Daoy (cell line): ENCODE data around the gene PHKB. TPM values are rescaled to one million over a fixed set of nuclear protein-coding genes. Genes with fewer than 3 reads are reported as not detected.
A peak's percentile ranks its signal among the peaks of the same experiment; 100 is the strongest.

Experiments used
- DNase-seq: peaks from one replicate; pipeline ENCODE4 v3.0.0-alpha.2; 2015; ENCODE audit warnings: low read depth
- total RNA-seq: library from RNA; depleted of rRNA; stranded (reverse); fragments of >200 nt; shearing (Covaris generic); gene quantifications from 2 replicates; pipeline ENCODE4 v1.2.3, GENCODE V29; 2014; rRNA removed

The PHKB gene
- total RNA-seq, 1 experiment from 2014 or later, result 22.5 TPM

DNA sequence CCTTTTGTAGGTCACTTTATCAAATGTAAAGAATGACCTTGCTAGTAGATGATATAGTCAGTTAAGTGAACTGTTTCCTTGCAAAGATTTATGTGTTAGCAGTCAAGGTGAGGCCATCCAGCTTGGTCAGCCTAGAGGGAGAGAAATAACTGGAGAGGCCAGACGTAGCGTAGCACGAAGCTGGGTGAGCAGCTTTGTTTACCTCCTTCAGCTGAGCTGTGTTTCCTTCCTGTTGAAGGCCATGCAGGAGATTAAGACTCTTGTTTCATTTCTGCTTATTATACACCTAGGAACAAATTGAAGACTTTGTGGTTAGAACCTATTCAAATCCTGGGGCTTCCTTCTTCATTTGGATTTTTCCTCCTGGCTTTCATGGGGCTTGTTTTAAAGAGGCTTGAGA, 267.1 kb downstream of the PHKB start:
- no peak for DNase-seq

DNA sequence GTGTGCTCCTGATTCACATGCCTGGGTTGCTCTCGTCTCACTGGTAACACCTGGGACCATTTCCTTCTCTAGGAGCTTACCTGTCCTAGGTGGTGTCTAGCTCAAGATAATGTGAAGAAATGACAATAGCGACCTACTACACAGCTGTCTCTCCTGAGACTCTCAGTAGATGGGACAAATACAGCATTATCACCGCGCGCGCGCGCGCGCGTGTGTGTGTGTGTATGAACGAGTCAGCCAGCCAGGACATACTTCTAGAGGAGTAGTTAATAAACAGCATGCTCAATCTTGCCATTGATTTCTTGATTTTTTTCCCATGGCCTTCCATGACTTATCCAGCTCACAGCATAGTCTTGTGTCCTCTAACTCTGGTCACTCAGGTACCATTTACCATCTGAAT, 268.6 kb downstream of the PHKB start:
- no peak for DNase-seq

DNA sequence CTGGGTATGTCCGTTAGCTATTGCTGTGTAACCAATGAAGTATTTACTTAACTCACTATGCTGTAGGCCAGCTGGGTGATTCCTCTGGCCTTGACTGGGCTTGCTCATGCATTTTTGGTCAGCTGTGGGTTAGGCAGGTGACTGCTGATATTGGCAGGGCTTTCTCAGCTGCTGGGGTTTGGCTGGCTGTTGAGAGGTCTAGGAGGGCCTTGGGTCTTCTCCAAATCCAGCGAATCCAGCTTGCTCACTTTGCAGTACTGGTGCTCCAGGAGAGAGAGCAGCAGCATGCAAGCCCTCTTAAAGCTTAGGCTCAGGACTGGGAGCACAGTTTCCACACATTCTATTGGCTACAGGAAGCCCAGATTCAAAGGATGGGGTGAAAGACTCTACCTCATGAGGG, 270.1 kb downstream of the PHKB start:
- peak; percentile 19 for DNase-seq

DNA sequence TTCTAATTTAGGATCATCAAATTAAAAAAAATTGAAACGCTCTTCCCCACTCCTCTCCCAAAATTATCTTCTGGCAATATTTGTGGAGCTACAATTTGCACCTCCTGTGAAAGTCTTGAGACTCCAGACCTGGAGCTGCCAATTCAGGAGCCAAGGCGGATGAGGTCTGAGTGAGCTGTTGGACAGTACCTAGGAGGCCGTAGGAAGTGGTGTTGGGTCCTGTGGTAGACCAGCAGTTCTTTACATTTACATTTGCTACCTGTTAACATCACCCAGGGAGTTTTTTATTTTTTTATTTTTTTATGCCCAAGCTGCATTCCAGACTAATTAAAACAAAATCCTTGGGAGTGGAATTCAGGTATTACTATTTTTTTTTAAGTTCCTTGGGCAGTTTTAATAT, 271.0 kb downstream of the PHKB start:
- DNase-seq, result peak; percentile 26

DNA sequence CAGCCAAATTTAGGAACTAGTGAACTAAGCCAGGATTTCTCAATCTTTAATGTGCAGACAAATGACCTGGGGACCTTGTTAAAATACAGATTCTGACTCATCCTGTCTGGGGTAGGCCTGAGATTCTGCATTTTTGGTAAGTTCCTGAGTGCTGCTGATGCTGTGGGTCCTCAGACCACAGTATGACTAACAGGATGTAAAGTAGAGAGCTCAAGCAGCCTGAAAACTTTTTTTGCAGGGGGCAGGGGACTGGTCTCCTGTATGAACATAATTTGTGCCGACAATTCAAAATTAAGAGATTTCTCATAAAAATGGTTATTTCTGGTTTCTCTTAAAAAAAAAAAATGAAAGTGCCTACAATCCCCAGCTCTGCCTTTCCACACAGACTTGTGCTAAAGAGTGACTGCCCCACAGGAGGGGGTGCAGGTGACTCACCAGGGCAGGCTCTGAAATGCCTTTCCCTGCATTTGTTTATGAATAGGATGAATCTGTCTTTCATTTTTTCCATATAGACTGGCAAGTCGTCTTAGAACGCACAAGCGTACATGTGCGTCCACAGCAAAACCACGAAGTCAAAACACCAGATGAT, 271.5 kb downstream of the PHKB start:
- DNase-seq, result peak; percentile 80

DNA sequence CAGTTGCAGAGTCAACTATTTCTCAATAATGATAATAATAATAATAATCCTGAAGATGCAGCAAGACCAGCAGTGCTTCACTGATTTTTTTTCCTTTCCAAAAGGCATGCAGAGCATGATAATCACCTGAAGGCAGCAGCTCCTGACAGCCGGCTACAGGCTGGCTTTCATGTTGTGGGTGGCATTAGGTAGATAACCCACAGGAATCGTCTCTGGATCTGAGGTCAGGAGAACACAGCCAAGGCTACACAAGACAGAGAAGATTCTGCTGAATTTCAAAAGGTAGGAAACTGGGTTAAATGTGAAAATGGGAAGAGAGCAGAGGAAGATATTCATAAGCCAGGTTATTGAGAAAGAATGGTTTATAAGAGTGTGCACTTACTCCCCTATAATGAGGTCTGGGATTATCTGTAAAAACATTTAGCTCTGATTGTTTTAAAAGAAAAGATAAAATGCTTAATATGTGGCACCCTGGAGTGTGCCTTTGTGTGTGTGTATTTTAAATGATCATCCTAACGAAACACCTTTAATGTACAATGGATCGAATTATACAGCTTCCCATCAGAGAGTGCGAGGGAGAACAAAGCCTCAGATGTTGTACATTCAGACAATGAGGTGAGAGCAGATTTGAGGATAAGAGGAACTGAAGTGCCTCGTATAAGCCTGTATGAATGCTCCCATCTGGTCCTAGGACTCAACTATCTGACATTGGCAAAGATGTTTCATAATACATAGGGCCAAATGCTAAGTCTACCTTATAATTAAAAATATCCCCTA, 273.1 kb downstream of the PHKB start:
- DNase-seq, result no peak

DNA sequence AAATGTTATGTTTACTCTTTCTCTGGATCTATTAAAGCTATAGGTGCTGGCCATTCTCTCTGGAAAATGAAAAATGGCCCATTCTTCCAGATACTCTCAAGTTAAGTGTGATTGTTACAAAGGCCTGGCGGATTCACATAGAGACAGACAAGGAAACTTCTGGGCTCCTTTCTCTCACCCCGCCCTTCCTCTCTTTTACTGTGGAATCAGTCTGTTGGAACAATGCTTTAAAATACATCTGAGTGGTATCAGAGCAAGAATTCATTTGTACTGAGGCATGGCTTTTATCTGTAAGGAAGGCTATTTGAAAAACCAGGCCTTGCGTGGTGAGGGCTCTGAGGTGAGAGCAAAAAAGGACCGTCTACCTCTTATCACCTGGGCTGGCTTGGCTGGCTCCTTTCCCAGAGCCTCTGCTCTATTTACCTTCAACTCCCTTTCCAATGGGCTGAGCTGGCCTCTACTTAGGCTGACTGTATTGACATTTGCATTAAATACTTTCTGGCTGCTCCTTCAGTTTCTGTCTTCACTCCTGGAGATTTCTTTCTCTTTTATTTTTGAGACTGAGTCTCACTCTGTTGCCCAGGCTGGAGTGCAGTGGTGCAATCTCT, 274.0 kb downstream of the PHKB start:
- DNase-seq, result no peak

DNA sequence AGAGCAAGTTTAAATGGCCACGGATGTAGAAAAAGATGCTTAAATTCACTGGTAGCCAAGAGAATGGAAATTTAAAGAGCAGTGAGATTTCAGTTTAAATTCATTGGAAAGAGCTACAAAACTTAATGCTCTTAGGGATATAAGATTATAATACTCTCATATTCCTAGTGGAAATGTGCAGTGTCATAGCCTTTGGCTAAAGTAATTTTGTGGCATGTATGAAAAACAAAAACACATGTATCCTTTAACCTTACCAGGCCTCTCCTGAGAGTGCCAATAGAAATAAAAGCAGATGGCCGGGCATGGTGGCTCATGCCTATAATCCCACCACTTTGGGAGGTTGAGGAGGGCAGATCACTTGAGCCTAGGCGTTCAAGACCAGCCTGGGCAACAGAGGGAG, 289.2 kb downstream of the PHKB start:
- no peak for DNase-seq

Other genes starting within 250 kb of the PHKB start
- 28.8 and 34.5 TPM in 2 replicates for gene ITFG1, start 268 bp upstream of the PHKB start, total RNA-seq